NCI-H2029 (cell line): ENCODE data around the gene EXOC6B.
"Not testable (repeated sequence)": the region's sequence is repeated elsewhere in the genome, so short reads cannot be mapped to it uniquely, and the experiment has no call there.

ENCODE experiments used
- DNase-seq: peaks from one replicate; lab custom pipeline; 2025; lab: John Stamatoyannopoulos, UW

The EXOC6B gene

GRCh38 chr2:72603481-72603880, 222.4 kb downstream of the EXOC6B start:
- no peak for DNase-seq

- no peak for DNase-seq
These were observed 223.1 kb downstream of the EXOC6B start for GRCh38 chr2:72602711-72603110.

GRCh38 chr2:72602095-72602494, 223.7 kb downstream of the EXOC6B start:
- no peak for DNase-seq

GRCh38 chr2:72583836-72584235, 242.0 kb downstream of the EXOC6B start:
- not testable (repeated sequence) for DNase-seq

GRCh38 chr2:72583376-72583775, 242.5 kb downstream of the EXOC6B start:
- DNase-seq, result no peak

- no peak for DNase-seq
These were observed 244.2 kb downstream of the EXOC6B start for GRCh38 chr2:72581560-72582181.

GRCh38 chr2:72579591-72580180, 246.1 kb downstream of the EXOC6B start:
- peak; percentile 34 for DNase-seq

- no peak for DNase-seq
These were observed 249.0 kb downstream of the EXOC6B start for GRCh38 chr2:72576861-72577260.

- DNase-seq, result no peak
These were observed 249.4 kb downstream of the EXOC6B start for GRCh38 chr2:72576459-72576858.

- no peak for DNase-seq
These were observed 250.9 kb downstream of the EXOC6B start for GRCh38 chr2:72574886-72575285.

- no peak for DNase-seq
These were observed 252.6 kb downstream of the EXOC6B start for GRCh38 chr2:72573232-72573631.

GRCh38 chr2:72572501-72572900, 253.3 kb downstream of the EXOC6B start:
- no peak for DNase-seq

GRCh38 chr2:72570413-72570812, 255.4 kb downstream of the EXOC6B start:
- no peak for DNase-seq

- DNase-seq, result no peak
These were observed 263.2 kb downstream of the EXOC6B start for GRCh38 chr2:72562451-72563153.

GRCh38 chr2:72561621-72562318, 264.1 kb downstream of the EXOC6B start:
- DNase-seq, result no peak

GRCh38 chr2:72555943-72556342, 269.9 kb downstream of the EXOC6B start:
- no peak for DNase-seq

GRCh38 chr2:72555363-72555762, 270.5 kb downstream of the EXOC6B start:
- DNase-seq, result not testable (repeated sequence)

- DNase-seq, result not testable (repeated sequence)
These were observed 270.9 kb downstream of the EXOC6B start for GRCh38 chr2:72554910-72555309.

- DNase-seq, result no peak
These were observed 271.5 kb downstream of the EXOC6B start for GRCh38 chr2:72554381-72554780.

GRCh38 chr2:72548081-72548764, 277.6 kb downstream of the EXOC6B start:
- DNase-seq, result no peak

- no peak for DNase-seq
These were observed 280.0 kb downstream of the EXOC6B start for GRCh38 chr2:72545790-72546189.

- no peak for DNase-seq
These were observed 281.3 kb downstream of the EXOC6B start for GRCh38 chr2:72544554-72544953.
